ENCODE data around the gene SALL2. TPM values are rescaled to one million over a fixed set of nuclear protein-coding genes. Genes with fewer than 3 reads are reported as not detected.

SALL2 gene
- total and polyA plus RNA-seq, 10 donors = 0.76 to 6.7 (median 4.3) TPM

- Histone ChIP-seq H3K27ac (peak within 1 kb of the TSS; percentile 82 to 95 (median 88)), H3K27me3 (replicated peaks in 1 of 7) (no peaks in the 10 kb centered on the region), H3K9me3 (no peaks in the 10 kb centered on the region), H3K4me1 (peaks cover 17 to 47% (median 30%) of the 10 kb centered on the region in 6 donors), H3K36me3 (peaks cover 0 to 33% (median 8%) of the 10 kb centered on the region in 6 donors), H3K4me3 (peak within 1 kb of the TSS; percentile 71 to 98 (median 92))
- peak; percentile 97 for DNase-seq
- intact Hi-C loops (cut with DNase I; ENCODE audit: low total_unique reads) = no loop called here
- TF ChIP-seq POLR2A (IDR thresholded peaks at IDR 0.05) (no peak), POLR2AphosphoS5 (IDR thresholded peaks at IDR 0.05) (peak; percentile 84 to 92 (median 87)), CTCF (IDR thresholded peaks at IDR 0.05 in 8 of 11, conservative IDR thresholded peaks at IDR 0.05 in 3 of 11) (peak in 2 of 11 experiments; percentile 16 to 28)
- WGBS, 5 donors = 0% methylated on average over 43 to 53 of the region's 53 CpGs
Observed at GRCh38 chr14:21510735-21511657, 15.2 kb downstream of the SALL2 start, which contains the start of gene METTL3. Gene METTL3, minus strand, starts transcription at chr14:21511340. Its CDS starts 117 bp downstream, at chr14:21511223.

- intact Hi-C loops (cut with DNase I; ENCODE audit: low total_unique reads) = no loop called here
- WGBS, 5 donors = 72 to 81% (median 79%) methylated on average over 6 of the region's 6 CpGs
- TF ChIP-seq POLR2AphosphoS5 (IDR thresholded peaks at IDR 0.05) = no peak
- TF ChIP-seq CTCF (IDR thresholded peaks at IDR 0.05 in 8 of 11, conservative IDR thresholded peaks at IDR 0.05 in 3 of 11) = no peak
- TF ChIP-seq POLR2A (IDR thresholded peaks at IDR 0.05) = no peak
Observed at GRCh38 chr14:21509432-21510143, 16.6 kb downstream of the SALL2 start.

GRCh38 chr14:21506557-21506956, 19.6 kb downstream of the SALL2 start:
- WGBS, 5 donors = 86 to 93% (median 91%) methylated on average over 2 of the region's 2 CpGs
- Histone ChIP-seq H3K9me3 (no peaks in the 10 kb centered on the region), H3K27me3 (replicated peaks in 1 of 7) (no peaks in the 10 kb centered on the region), H3K36me3 (peaks cover 5 to 57% (median 29%) of the 10 kb centered on the region in 6 donors), H3K4me3 (no peak overlapping the region), H3K4me1 (peaks cover 25 to 72% (median 41%) of the 10 kb centered on the region in 6 donors), H3K27ac (no peak overlapping the region)
- intact Hi-C loops (cut with DNase I; ENCODE audit: low total_unique reads) = no loop called here
- DNase-seq = no peak
- TF ChIP-seq POLR2A (IDR thresholded peaks at IDR 0.05) (no peak), POLR2AphosphoS5 (IDR thresholded peaks at IDR 0.05) (no peak), CTCF (IDR thresholded peaks at IDR 0.05 in 8 of 11, conservative IDR thresholded peaks at IDR 0.05 in 3 of 11) (no peak)

More at GRCh38 chr14:21509432-21510143, 16.6 kb downstream of the SALL2 start:
- Histone ChIP-seq H3K4me3 (peak overlapping the region; percentile 71 to 98 (median 92)), H3K27me3 (replicated peaks in 1 of 7) (no peaks in the 10 kb centered on the region), H3K27ac (no peak overlapping the region), H3K36me3 (peaks cover 0 to 33% (median 8%) of the 10 kb centered on the region in 6 donors), H3K9me3 (no peaks in the 10 kb centered on the region), H3K4me1 (peaks cover 25 to 61% (median 42%) of the 10 kb centered on the region in 6 donors)
- DNase-seq = no peak

Data from spleen (tissue), 11 donors.